Stomach (tissue), 4 donors: ENCODE measurements around the gene KRTAP12-2.

Experiments
- POLR2A ChIP-seq, 4 donors: fragments of 450-650 bp; IDR thresholded peaks; one replicate each; pipeline ENCODE4 v1.6.1; 2016; ENCODE audit warnings: antibody characterized with exemption in 4 of 4, control low read depth in 2 of 4, mild to moderate bottlenecking in 1 of 4, moderate library complexity in 1 of 4
- TF ChIP-seq, protein P1 (sequence below), 7 experiments: fragments of 450-650 bp in 4 of 7; fragments of 200-600 bp in 3 of 7; sonication (generic) in 3 of 7; IDR thresholded peaks; one replicate each; pipeline ENCODE4 v1.5.1; 2016 to 2019; ENCODE audit warnings: antibody characterized with exemption in 7 of 7, control low read depth in 2 of 7, mild to moderate bottlenecking in 1 of 7

DNA sequence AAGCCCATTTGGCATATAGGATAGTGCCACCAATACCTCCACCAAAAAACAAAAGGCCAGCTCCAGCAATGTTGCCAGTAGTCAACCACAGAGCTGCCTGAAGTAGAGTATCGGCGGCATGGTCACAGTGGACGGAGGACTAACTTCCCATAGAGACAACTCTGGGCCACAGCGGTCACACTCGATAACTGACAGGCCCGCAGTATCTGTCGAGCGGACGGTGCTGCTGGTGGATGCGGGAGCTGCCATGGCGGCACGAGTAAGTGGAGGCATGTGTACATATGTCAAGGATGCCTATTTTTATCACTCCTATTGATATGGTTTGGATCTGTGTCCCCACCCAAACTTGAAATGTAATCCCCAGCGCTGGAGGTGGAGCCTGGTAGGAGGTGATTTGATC is 11.2 kb upstream of the KRTAP12-2 start:
- no peak for TF ChIP-seq POLR2A (IDR thresholded peaks at IDR 0.05)
- TF ChIP-seq, protein P1, sequence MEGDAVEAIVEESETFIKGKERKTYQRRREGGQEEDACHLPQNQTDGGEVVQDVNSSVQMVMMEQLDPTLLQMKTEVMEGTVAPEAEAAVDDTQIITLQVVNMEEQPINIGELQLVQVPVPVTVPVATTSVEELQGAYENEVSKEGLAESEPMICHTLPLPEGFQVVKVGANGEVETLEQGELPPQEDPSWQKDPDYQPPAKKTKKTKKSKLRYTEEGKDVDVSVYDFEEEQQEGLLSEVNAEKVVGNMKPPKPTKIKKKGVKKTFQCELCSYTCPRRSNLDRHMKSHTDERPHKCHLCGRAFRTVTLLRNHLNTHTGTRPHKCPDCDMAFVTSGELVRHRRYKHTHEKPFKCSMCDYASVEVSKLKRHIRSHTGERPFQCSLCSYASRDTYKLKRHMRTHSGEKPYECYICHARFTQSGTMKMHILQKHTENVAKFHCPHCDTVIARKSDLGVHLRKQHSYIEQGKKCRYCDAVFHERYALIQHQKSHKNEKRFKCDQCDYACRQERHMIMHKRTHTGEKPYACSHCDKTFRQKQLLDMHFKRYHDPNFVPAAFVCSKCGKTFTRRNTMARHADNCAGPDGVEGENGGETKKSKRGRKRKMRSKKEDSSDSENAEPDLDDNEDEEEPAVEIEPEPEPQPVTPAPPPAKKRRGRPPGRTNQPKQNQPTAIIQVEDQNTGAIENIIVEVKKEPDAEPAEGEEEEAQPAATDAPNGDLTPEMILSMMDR (IDR thresholded peaks at IDR 0.05): no peak
